CD8-positive, alpha-beta memory T cell (primary cell): ENCODE measurements around the gene CDK14. TPM values are rescaled to one million over a fixed set of nuclear protein-coding genes. Genes with fewer than 3 reads are reported as not detected.
"Not testable (repeated sequence)": the region's sequence is repeated elsewhere in the genome, so short reads cannot be mapped to it uniquely, and the experiment has no call there.

Experiments
- CTCF ChIA-PET: fragments of 350-600 bp; sonication (Branson Sonifier 250); formaldehyde crosslinking; loops from one replicate; lab custom pipeline; 2021; ENCODE audit warnings: antibody characterized with exemption; lab: Charles Lee
- POLR2A ChIA-PET: fragments of 350-600 bp; sonication (Branson Sonifier 250); formaldehyde crosslinking; loops from one replicate; lab custom pipeline; 2021; ENCODE audit warnings: antibody characterized with exemption; lab: Charles Lee
- DNase-seq, 5 donors: peaks; one replicate each; pipeline versions ENCODE4 v3.0.0 to v3.0.0-alpha.2; 2020 to 2022; ENCODE audit warnings: mixed read lengths in 1 of 5
- H3K27ac ChIP-seq: one replicate; pipeline ENCODE4 v1.7.0; 2013; ENCODE audit warnings: low read depth, mild to moderate bottlenecking, low read length, moderate library complexity
- H3K27me3 ChIP-seq: 2 replicates; pipeline ENCODE4 v1.7.0; 2013; ENCODE audit warnings: low read length, mild to moderate bottlenecking; ENCODE audit not compliant: insufficient read depth, poor library complexity, severe bottlenecking
- H3K36me3 ChIP-seq: 2 replicates; pipeline ENCODE4 v1.7.0; 2013; ENCODE audit warnings: mild to moderate bottlenecking, low read length, moderate library complexity; ENCODE audit not compliant: insufficient read depth
- H3K4me1 ChIP-seq: 2 replicates; pipeline ENCODE4 v1.7.0; 2013; ENCODE audit warnings: mild to moderate bottlenecking, low read length, moderate library complexity; ENCODE audit not compliant: insufficient read depth
- H3K4me3 ChIP-seq: 2 replicates; pipeline ENCODE4 v1.7.0; 2013; ENCODE audit warnings: mild to moderate bottlenecking, low read length
- H3K9me3 ChIP-seq: 2 replicates; pipeline ENCODE4 v1.7.0; 2013; ENCODE audit warnings: mild to moderate bottlenecking, low read length
- H3K27ac Mint-ChIP-seq, 8 donors: one replicate each; pipeline ENCODE4 v1.8.0; 2020 to 2021; ENCODE audit warnings: mixed read lengths in 8 of 8, mild to moderate bottlenecking in 6 of 8, inconsistent platforms in 3 of 8, moderate library complexity in 3 of 8
- H3K27me3 Mint-ChIP-seq, 2 donors: one replicate each; pipeline ENCODE4 v1.8.0; 2020 to 2021; ENCODE audit warnings: mixed read lengths in 2 of 2, mild to moderate bottlenecking in 1 of 2, moderate library complexity in 1 of 2
- H3K36me3 Mint-ChIP-seq, 3 donors: one replicate each; pipeline ENCODE4 v1.8.0; 2020 to 2021; ENCODE audit warnings: mixed read lengths in 3 of 3, inconsistent platforms in 1 of 3, mild to moderate bottlenecking in 1 of 3
- H3K4me1 Mint-ChIP-seq, 3 donors: one replicate each; pipeline ENCODE4 v1.8.0; 2020 to 2021; ENCODE audit warnings: mixed read lengths in 3 of 3, inconsistent platforms in 1 of 3, mild to moderate bottlenecking in 1 of 3
- H3K4me3 Mint-ChIP-seq, 7 donors: one replicate each; pipeline ENCODE4 v1.8.0; 2020 to 2021; ENCODE audit warnings: mixed read lengths in 7 of 7, mild to moderate bottlenecking in 6 of 7, moderate library complexity in 4 of 7, inconsistent platforms in 2 of 7
- H3K9me3 Mint-ChIP-seq, 5 donors: one replicate each; pipeline ENCODE4 v1.8.0; 2020 to 2022; ENCODE audit warnings: mixed read lengths in 5 of 5, mild to moderate bottlenecking in 3 of 5, moderate library complexity in 2 of 5, inconsistent platforms in 1 of 5
- polyA plus RNA-seq: library from polyadenylated mRNA; unstranded; fragments of 300-500 nt; fragmentation: Illumina TruSeq; gene quantifications from one replicate; pipeline ENCODE4 v1.2.3, GENCODE V29; 2021
- total RNA-seq, 2 experiments: library from RNA; stranded (reverse); gene quantifications; one replicate each; pipeline ENCODE4 v1.2.3, GENCODE V29; 2021

The CDK14 gene
- total and polyA plus RNA-seq, 3 experiments from 2014 or later: 0.05 to 0.20 TPM; not detected in 1

- H3K4me1 Mint-ChIP-seq, H3K27ac Mint-ChIP-seq, POLR2A ChIA-PET, H3K9me3 ChIP-seq, DNase-seq, H3K4me3 Mint-ChIP-seq, H3K27me3 ChIP-seq, H3K27me3 Mint-ChIP-seq, CTCF ChIA-PET, H3K36me3 ChIP-seq, H3K27ac ChIP-seq, H3K4me3 ChIP-seq, H3K4me1 ChIP-seq, H3K36me3 Mint-ChIP-seq: not testable (repeated sequence)
- peaks cover 0 to 14% (median 5%) of the 10 kb centered on the region in 5 donors for H3K9me3 Mint-ChIP-seq
Observed at GRCh38 chr7:90769566-90769965, 173.4 kb downstream of the CDK14 start.

GRCh38 chr7:90771281-90771680, 175.2 kb downstream of the CDK14 start:
- peaks cover 0 to 2% of the 10 kb centered on the region in 2 donors for H3K27me3 Mint-ChIP-seq
- H3K4me1 ChIP-seq: no peaks in the 10 kb centered on the region
- no peak overlapping the region for H3K27ac Mint-ChIP-seq
- POLR2A ChIA-PET: no interaction called here
- H3K36me3 ChIP-seq: no peaks in the 10 kb centered on the region
- no peaks in the 10 kb centered on the region for H3K9me3 ChIP-seq
- H3K4me3 ChIP-seq: no peak overlapping the region
- no peak overlapping the region for H3K4me3 Mint-ChIP-seq
- DNase-seq: no peak
- no peaks in the 10 kb centered on the region for H3K4me1 Mint-ChIP-seq
- H3K27me3 ChIP-seq: no peaks in the 10 kb centered on the region
- H3K36me3 Mint-ChIP-seq: no peaks in the 10 kb centered on the region
- H3K9me3 Mint-ChIP-seq: peaks cover 0 to 11% (median 4%) of the 10 kb centered on the region in 5 donors
- H3K27ac ChIP-seq: no peak overlapping the region
- CTCF ChIA-PET: no interaction called here

GRCh38 chr7:90772410-90772809, 176.3 kb downstream of the CDK14 start:
- CTCF ChIA-PET: no interaction called here
- no peak overlapping the region for H3K27ac Mint-ChIP-seq
- no peaks in the 10 kb centered on the region for H3K36me3 Mint-ChIP-seq
- H3K4me3 Mint-ChIP-seq: no peak overlapping the region
- H3K9me3 Mint-ChIP-seq: peaks cover 0 to 10% (median 4%) of the 10 kb centered on the region in 5 donors
- Histone ChIP-seq H3K27me3 (no peaks in the 10 kb centered on the region), H3K4me3 (no peak overlapping the region), H3K27ac (no peak overlapping the region), H3K9me3 (no peaks in the 10 kb centered on the region), H3K4me1 (no peaks in the 10 kb centered on the region), H3K36me3 (no peaks in the 10 kb centered on the region)
- DNase-seq: no peak
- POLR2A ChIA-PET: no interaction called here
- H3K27me3 Mint-ChIP-seq: no peaks in the 10 kb centered on the region
- no peaks in the 10 kb centered on the region for H3K4me1 Mint-ChIP-seq

DNA sequence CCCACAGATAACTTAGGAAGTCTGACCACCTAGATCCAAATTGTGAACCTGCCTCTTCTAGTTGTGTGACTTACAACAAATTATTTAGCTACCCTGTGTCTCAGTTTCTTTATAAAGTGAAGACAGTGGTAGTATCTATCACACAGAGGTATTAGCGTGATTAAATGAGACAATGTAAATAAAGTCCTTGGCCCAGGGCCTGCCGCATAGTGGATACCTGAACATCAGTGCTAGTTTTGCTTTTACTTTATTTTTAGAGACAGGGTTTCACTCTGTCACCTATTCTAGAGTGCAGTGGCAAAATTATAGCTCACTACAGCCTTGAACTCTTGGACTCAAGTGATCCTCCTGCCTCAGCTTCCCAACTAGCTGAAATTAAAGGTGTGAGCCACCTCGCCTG, 177.1 kb downstream of the CDK14 start:
- Histone ChIP-seq H3K27me3 (no peaks in the 10 kb centered on the region), H3K4me1 (no peaks in the 10 kb centered on the region), H3K27ac (no peak overlapping the region), H3K36me3 (no peaks in the 10 kb centered on the region), H3K4me3 (no peak overlapping the region), H3K9me3 (no peaks in the 10 kb centered on the region)
- ChIA-PET POLR2A (no interaction called here), CTCF (no interaction called here)
- Mint-ChIP-seq H3K36me3 (no peaks in the 10 kb centered on the region), H3K27ac (no peak overlapping the region), H3K27me3 (no peaks in the 10 kb centered on the region), H3K4me3 (no peak overlapping the region), H3K9me3 (peaks cover 0 to 10% (median 4%) of the 10 kb centered on the region in 5 donors), H3K4me1 (no peaks in the 10 kb centered on the region)
- no peak for DNase-seq

DNA sequence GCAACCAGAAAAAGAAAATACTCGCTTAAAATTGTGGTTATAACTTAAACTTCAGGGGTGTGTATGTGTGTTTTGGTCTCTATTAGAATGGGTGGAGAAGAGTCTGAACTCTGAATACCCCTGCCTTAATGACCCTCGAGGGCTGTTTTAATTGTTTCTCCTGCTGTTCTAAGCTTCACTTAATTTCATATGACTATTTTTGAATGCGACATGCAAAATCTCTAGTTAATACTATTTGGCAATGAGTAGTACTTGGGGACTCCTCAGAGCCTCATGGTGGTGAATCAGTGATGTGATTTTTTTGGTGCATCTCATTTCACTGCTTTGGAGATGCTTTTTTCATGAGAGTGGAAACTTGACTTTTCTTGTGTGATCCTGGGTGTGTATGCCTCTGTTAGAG, 178.6 kb downstream of the CDK14 start:
- POLR2A ChIA-PET: no interaction called here
- H3K36me3 Mint-ChIP-seq: no peaks in the 10 kb centered on the region
- CTCF ChIA-PET: no interaction called here
- H3K4me1 ChIP-seq: no peaks in the 10 kb centered on the region
- DNase-seq: no peak
- no peaks in the 10 kb centered on the region for H3K27me3 Mint-ChIP-seq
- H3K4me3 ChIP-seq: no peak overlapping the region
- no peaks in the 10 kb centered on the region for H3K4me1 Mint-ChIP-seq
- no peaks in the 10 kb centered on the region for H3K36me3 ChIP-seq
- H3K4me3 Mint-ChIP-seq: no peak overlapping the region
- no peaks in the 10 kb centered on the region for H3K27me3 ChIP-seq
- H3K9me3 Mint-ChIP-seq: peaks cover 0 to 10% (median 4%) of the 10 kb centered on the region in 5 donors
- no peak overlapping the region for H3K27ac ChIP-seq
- no peaks in the 10 kb centered on the region for H3K9me3 ChIP-seq
- no peak overlapping the region for H3K27ac Mint-ChIP-seq

DNA sequence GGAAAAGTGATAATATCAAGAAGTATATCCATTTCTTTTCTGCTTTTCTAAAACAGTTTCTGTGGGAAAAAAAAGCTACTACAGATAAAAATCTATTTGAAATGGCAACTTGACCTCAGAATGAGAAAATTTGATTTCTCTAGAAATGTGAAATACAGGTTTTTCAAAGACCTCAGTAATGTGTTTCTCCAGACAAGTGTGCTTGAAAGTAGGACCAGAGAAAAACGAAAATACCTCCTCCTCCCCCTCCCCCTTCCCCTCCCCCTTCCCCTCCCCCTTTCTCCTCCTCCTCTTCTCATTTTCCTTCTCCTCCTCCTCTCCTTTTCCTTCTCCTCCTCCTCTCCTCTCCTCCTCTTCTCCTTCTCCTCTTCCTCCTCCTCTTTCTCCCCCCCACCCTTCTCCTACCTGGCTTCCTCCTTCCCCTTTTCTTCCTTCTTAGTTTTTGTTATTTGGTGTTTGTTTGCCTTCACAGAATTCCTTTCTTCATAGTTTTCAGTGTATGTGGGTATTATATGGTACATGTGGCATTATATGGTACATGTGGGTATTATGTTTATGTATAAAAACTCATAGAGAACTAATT, 179.4 kb downstream of the CDK14 start:
- H3K4me3 Mint-ChIP-seq: no peak overlapping the region
- no peaks in the 10 kb centered on the region for H3K27me3 Mint-ChIP-seq
- Histone ChIP-seq H3K27me3 (no peaks in the 10 kb centered on the region), H3K9me3 (no peaks in the 10 kb centered on the region), H3K36me3 (no peaks in the 10 kb centered on the region), H3K4me1 (no peaks in the 10 kb centered on the region), H3K27ac (no peak overlapping the region), H3K4me3 (no peak overlapping the region)
- no peak for DNase-seq
- H3K36me3 Mint-ChIP-seq: no peaks in the 10 kb centered on the region
- H3K9me3 Mint-ChIP-seq: peaks cover under 1 to 10% (median 4%) of the 10 kb centered on the region in 5 donors
- H3K27ac Mint-ChIP-seq: no peak overlapping the region
- ChIA-PET POLR2A (no interaction called here), CTCF (no interaction called here)
- H3K4me1 Mint-ChIP-seq: no peaks in the 10 kb centered on the region

DNA sequence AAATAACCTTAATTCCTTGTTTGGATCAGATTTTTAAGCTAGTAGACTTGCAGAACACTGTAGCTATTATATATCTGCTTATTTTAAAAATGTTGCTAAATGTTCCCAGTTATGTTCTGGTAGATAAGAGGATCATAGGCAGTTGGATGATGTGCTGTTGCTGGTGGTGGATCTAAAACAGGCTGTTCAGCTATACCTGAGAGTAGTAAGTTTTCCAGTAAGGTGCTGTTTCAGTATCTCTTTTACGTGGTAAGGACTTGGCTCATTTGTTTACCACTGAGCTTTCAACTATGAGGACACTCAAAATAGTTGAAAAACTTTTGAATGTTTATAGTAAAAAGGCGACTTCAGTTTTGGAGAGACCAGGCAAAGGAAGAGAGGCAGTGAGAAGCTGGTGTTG, 180.9 kb downstream of the CDK14 start:
- H3K27ac ChIP-seq: no peak overlapping the region
- no peaks in the 10 kb centered on the region for H3K27me3 Mint-ChIP-seq
- no peaks in the 10 kb centered on the region for H3K36me3 ChIP-seq
- H3K36me3 Mint-ChIP-seq: no peaks in the 10 kb centered on the region
- H3K4me1 ChIP-seq: no peaks in the 10 kb centered on the region
- no peaks in the 10 kb centered on the region for H3K4me1 Mint-ChIP-seq
- no peaks in the 10 kb centered on the region for H3K9me3 ChIP-seq
- H3K9me3 Mint-ChIP-seq: peaks cover 2 to 5% (median 4%) of the 10 kb centered on the region in 5 donors
- POLR2A ChIA-PET: no interaction called here
- no peak overlapping the region for H3K4me3 ChIP-seq
- H3K4me3 Mint-ChIP-seq: no peak overlapping the region
- CTCF ChIA-PET: no interaction called here
- no peak overlapping the region for H3K27ac Mint-ChIP-seq
- H3K27me3 ChIP-seq: no peaks in the 10 kb centered on the region
- DNase-seq: no peak

DNA sequence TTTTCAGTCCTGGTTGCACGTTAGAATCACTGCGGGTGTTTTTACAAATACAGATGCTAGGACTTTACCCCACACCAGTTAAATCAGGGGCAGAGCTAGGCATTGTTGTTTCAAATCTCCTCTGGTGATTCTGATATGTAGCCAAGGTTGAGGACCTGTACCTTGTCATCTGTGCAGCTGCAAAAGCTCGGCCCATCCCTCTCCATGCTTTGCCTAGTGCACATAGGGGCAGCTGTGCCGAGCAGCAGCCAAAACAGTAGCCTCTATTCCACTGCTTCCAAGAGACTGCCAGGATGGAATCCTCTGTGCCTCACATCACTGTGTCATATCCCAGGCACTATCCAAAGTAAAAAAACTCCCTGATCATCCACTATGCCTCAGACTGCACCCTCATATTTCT, 181.3 kb downstream of the CDK14 start:
- Histone ChIP-seq H3K36me3 (no peaks in the 10 kb centered on the region), H3K9me3 (no peaks in the 10 kb centered on the region), H3K4me3 (no peak overlapping the region), H3K27me3 (no peaks in the 10 kb centered on the region), H3K4me1 (no peaks in the 10 kb centered on the region), H3K27ac (no peak overlapping the region)
- peaks cover 2 to 5% (median 4%) of the 10 kb centered on the region in 5 donors for H3K9me3 Mint-ChIP-seq
- H3K4me1 Mint-ChIP-seq: no peaks in the 10 kb centered on the region
- H3K4me3 Mint-ChIP-seq: no peak overlapping the region
- DNase-seq: no peak
- no peaks in the 10 kb centered on the region for H3K27me3 Mint-ChIP-seq
- H3K27ac Mint-ChIP-seq: no peak overlapping the region
- ChIA-PET CTCF (no interaction called here), POLR2A (no interaction called here)
- no peaks in the 10 kb centered on the region for H3K36me3 Mint-ChIP-seq
